SK-N-MC (cell line): ENCODE results near the gene TFEB.

ENCODE experiments used
- DNase-seq: peaks from one replicate; pipeline ENCODE4 v3.0.0-alpha.2; 2011; ENCODE audit warnings: low read depth, low spot score
- H3K27ac ChIP-seq: fragments of 200-600 bp; sonication (generic); 2 replicates; pipeline ENCODE4 v1.5.1; 2016; ENCODE audit warnings: mixed run types
- H3K36me3 ChIP-seq: fragments of 200-600 bp; sonication (generic); 2 replicates; pipeline ENCODE4 v1.6.1; 2017; ENCODE audit warnings: antibody characterized with exemption, low read length, mixed read lengths; ENCODE audit not compliant: insufficient read depth
- H3K4me3 ChIP-seq: fragments of 200-600 bp; sonication (generic); 2 replicates; pipeline ENCODE4 v1.5.1; 2016
- H3K9ac ChIP-seq: fragments of 200-600 bp; sonication (generic); 2 replicates; pipeline ENCODE4 v1.8.0; 2017; ENCODE audit warnings: mixed run types, mixed read lengths; ENCODE audit not compliant: insufficient read length
- H3K9me3 ChIP-seq: fragments of 200-600 bp; sonication (generic); 2 replicates; pipeline ENCODE4 v1.6.1; 2017; ENCODE audit warnings: low read depth, mild to moderate bottlenecking, antibody characterized with exemption, low read length, moderate library complexity, mixed read lengths
- EZH2 ChIP-seq: fragments of 200-600 bp; sonication (generic); IDR thresholded peaks from one replicate; pipeline ENCODE4 v1.6.1; 2017; ENCODE audit warnings: antibody characterized with exemption
- FOXP2 ChIP-seq: optimal IDR thresholded peaks from 2 replicates; pipeline ENCODE3; 2011; ENCODE audit warnings: mild to moderate bottlenecking, moderate library complexity; ENCODE audit not compliant: insufficient read depth; ENCODE audit errors: extremely low read length, control extremely low read depth
- POLR2AphosphoS5 ChIP-seq: IDR thresholded peaks from 2 replicates; pipeline ENCODE4 v1.6.1; 2012; ENCODE audit warnings: mild to moderate bottlenecking, low read depth, low read length, borderline replicate concordance

The TFEB gene

DNA sequence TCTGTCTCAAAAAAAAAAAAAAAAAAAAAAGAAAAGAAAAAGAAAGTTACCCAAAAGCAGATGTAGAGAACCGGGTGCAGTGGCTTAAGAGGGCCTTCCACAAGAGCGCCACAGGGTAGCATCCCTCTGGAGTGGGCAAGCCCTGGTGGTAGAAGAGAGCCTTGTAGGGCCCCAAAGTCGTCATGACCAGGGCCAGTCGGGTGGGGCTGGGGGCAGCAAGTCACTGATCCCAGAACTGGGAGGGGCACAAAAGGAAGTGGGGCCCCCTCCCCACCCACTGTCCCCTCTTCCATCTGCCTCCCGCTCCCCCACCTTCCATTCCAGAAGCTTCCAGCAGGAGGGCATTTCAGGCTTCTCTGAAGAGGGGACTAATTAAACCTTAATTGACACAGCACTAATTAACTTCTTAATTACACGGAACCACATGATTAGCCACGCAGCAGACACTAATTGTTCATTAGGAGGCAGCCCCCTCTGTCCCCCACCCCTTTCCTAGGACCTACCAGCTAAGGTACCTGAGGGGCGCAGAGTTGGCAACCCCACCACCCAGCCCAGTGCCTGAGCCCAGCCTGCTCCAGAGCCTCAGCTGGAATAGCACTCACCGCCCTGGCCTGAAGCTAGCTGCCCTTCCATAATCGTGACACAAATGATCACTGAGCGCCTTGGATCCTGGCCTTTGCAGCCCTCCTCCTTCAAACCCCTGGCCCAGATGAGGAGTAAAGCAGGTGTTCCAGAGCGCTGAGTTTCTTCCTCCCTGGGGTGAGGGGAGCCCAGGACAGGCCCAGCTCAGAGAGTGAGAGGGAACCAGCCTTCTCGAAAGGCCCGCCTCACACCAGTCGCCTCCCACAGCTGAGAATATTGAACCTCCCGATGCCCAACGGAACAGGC is 62.3 kb downstream of the TFEB start:
- H3K36me3 ChIP-seq = no peaks in the 10 kb centered on the region
- TF ChIP-seq POLR2AphosphoS5 (no peak), FOXP2 (no peak), EZH2 (no peak)
- no peaks in the 10 kb centered on the region for H3K9me3 ChIP-seq
- H3K4me3 ChIP-seq = no peak overlapping the region
- no peak for DNase-seq
- no peak overlapping the region for H3K27ac ChIP-seq
- no peak overlapping the region for H3K9ac ChIP-seq

DNA sequence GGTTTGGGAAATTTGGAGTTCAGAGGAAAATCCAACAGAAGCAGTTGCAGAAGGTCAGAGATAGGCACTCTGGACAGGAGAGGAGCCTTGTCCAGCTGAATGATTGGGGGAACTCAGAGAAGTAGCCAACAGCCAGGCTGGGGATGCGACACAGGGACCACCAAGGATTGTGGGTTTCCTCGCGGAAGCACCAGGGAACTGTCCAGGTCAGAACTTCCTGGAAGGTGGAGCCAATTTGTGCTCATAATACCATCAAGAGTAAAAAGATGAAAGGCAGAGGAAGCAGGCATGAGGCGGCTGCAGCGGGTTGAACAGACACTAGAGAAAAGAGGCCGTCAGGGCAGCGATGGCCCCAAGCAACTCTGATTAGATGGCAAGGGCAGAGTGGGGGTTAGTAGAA is 63.4 kb downstream of the TFEB start:
- no peaks in the 10 kb centered on the region for H3K36me3 ChIP-seq
- H3K27ac ChIP-seq = no peak overlapping the region
- no peak overlapping the region for H3K4me3 ChIP-seq
- H3K9ac ChIP-seq = no peak overlapping the region
- DNase-seq = no peak
- TF ChIP-seq EZH2 (no peak), POLR2AphosphoS5 (no peak), FOXP2 (no peak)
- no peaks in the 10 kb centered on the region for H3K9me3 ChIP-seq

GRCh38 chr6:41671376-41671775 is 64.0 kb downstream of the TFEB start:
- Histone ChIP-seq H3K36me3 (no peaks in the 10 kb centered on the region), H3K4me3 (no peak overlapping the region), H3K27ac (no peak overlapping the region), H3K9me3 (no peaks in the 10 kb centered on the region), H3K9ac (no peak overlapping the region)
- DNase-seq = no peak
- TF ChIP-seq POLR2AphosphoS5 = no peak
- no peak for TF ChIP-seq FOXP2
- no peak for TF ChIP-seq EZH2

DNA sequence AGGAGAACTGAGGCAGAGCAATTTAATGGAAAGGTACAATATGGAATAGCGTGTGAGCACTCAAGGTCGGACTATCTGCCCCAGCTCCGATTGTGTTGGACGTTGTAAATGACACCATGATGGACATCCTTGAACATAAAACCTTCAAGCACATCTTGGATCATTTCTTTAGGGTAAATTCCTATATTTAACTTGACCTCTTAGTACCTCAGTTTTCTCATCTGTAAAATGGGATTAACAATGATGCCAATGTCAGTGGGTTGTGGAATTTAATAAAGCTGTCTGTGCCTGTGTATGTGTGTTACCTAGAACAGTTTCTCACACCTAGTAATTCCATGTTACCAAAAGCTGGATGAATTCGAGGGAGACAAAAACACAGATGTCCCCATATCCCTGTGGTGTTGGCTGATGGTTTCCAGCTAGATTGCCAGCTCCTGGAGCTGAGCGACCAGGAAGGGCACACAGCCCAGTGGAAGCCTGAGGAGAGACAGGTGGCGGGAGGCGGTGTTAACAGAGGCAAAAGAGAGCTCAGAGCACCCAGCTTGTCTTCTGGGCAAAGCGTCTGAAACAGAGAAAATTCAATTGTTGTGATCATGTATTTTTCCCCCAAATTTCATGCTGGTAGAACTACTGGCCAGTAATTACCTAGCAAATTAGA is 64.6 kb downstream of the TFEB start:
- no peak for TF ChIP-seq EZH2
- no peak for TF ChIP-seq POLR2AphosphoS5
- no peak for TF ChIP-seq FOXP2
- Histone ChIP-seq H3K9me3 (no peaks in the 10 kb centered on the region), H3K4me3 (no peak overlapping the region), H3K27ac (no peak overlapping the region), H3K36me3 (no peaks in the 10 kb centered on the region), H3K9ac (no peak overlapping the region)
- DNase-seq = no peak

GRCh38 chr6:41668968-41669367 is 66.4 kb downstream of the TFEB start:
- Histone ChIP-seq H3K27ac (no peak overlapping the region), H3K36me3 (no peaks in the 10 kb centered on the region), H3K4me3 (no peak overlapping the region), H3K9ac (no peak overlapping the region), H3K9me3 (no peaks in the 10 kb centered on the region)
- no peak for DNase-seq
- no peak for TF ChIP-seq POLR2AphosphoS5
- no peak for TF ChIP-seq EZH2
- no peak for TF ChIP-seq FOXP2

GRCh38 chr6:41667195-41667594 is 68.2 kb downstream of the TFEB start:
- Histone ChIP-seq H3K36me3 (no peaks in the 10 kb centered on the region), H3K9me3 (no peaks in the 10 kb centered on the region), H3K9ac (no peak overlapping the region), H3K27ac (no peak overlapping the region), H3K4me3 (no peak overlapping the region)
- TF ChIP-seq FOXP2 = no peak
- no peak for TF ChIP-seq EZH2
- no peak for TF ChIP-seq POLR2AphosphoS5
- DNase-seq = no peak

DNA sequence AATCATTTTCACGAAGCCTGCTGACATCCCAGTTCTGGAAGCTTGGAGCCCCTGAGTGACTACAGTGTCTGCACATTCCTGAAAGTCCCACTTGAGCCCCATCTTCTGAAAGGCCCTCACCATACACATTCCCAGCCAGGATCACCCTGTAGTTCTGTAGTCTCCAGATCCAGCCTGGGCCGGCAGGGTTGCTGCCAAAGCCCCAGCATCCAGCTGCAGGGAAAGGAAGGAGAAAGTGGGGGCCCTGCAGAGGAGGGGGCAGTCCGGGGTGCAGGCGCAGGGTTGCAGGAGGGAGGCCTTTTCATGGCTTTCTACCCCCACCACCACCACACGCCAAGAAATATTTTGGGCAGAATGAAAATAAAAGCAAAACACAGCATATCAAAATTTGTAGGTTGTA is 71.1 kb downstream of the TFEB start:
- no peak for TF ChIP-seq FOXP2
- TF ChIP-seq EZH2 = no peak
- TF ChIP-seq POLR2AphosphoS5 = no peak
- Histone ChIP-seq H3K27ac (no peak overlapping the region), H3K9me3 (no peaks in the 10 kb centered on the region), H3K9ac (no peak overlapping the region), H3K4me3 (no peak overlapping the region), H3K36me3 (no peaks in the 10 kb centered on the region)
- no peak for DNase-seq

DNA sequence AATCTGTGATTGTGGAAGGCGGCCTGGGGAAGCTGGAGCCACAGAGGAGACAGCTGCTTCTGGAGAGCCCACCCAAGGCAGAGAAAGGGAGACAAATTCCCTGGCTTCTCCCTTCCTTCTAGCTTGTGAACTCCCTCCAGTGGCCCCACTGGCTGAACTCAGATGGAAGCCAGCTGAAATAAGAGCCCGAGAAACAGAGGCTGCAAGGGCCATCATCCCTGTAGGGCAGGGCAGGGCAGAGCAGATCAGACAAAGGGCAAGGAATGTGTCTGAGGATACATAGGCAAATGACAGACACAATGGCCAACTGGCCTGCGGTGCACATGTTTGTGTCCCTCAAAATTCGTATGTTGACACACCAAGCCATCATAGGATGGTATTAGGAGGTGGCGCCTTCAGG is 71.8 kb downstream of the TFEB start:
- Histone ChIP-seq H3K4me3 (no peak overlapping the region), H3K9ac (no peak overlapping the region), H3K36me3 (no peaks in the 10 kb centered on the region), H3K27ac (no peak overlapping the region), H3K9me3 (no peaks in the 10 kb centered on the region)
- TF ChIP-seq FOXP2 (no peak), POLR2AphosphoS5 (no peak), EZH2 (no peak)
- no peak for DNase-seq
